GM19239 (cell line): ENCODE results near the gene HOXA10.
A peak's percentile ranks its signal among the peaks of the same experiment; 100 is the strongest.

Experiments used
- DNase-seq: peaks from one replicate; pipeline ENCODE4 v3.0.0; 2011; ENCODE audit warnings: low spot score; ENCODE audit not compliant: insufficient read length
- FAIRE-seq: peaks from 2 replicates; lab custom pipeline; 2011; peaks lifted over from hg19 to GRCh38; lab: Jason Lieb, UNC

HOXA10 gene

DNA sequence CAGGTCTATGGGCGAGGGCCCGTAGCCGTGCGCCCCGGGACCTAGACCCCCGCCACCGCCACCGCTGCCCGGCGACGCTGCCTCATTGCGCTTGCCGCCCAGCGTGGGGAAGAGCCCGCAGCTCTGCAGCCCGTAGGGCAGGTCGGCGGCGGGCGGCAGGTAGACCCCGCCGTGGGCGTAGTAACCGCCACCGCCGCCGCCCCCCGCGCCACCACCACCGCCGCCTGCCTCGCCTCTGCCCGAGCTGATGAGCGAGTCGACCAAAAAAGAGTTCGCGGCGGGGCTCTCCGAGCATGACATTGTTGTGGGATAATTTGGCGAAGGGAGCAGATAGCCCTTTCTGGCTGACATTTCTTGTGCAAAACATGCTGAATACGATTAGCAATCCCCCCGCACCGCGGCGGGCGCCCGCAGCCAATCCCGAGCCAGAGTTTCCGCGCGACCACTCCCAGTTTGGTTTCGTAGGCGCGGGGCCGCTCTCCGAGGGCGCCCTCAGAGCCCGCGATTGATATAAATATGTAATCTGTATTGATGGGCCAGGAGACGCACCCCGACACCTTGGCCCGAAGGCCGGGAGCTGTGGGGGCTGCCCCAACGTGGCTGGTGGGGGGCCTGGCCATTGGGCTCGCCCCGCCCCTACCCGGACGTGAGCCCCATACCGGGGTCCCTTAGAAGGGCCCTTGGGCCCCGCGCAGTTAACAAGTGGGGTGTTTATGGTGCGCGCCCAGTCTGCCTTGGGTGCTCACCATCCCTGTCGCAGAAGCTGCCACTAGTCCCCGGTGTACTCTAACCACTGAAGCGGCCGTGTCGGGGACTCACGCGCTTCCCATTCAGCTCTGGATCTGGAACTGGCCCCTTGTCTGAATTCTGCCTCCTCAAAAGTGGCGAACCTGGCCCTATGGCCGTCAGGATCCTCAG, at the start of gene HOXA10:
TSS of gene HOXA10 (minus strand) at position 365 of the 918 bp plus-strand sequence. CDS start at position 351, 14 bp downstream.
- DNase-seq (no peak), FAIRE-seq (no peak)

DNA sequence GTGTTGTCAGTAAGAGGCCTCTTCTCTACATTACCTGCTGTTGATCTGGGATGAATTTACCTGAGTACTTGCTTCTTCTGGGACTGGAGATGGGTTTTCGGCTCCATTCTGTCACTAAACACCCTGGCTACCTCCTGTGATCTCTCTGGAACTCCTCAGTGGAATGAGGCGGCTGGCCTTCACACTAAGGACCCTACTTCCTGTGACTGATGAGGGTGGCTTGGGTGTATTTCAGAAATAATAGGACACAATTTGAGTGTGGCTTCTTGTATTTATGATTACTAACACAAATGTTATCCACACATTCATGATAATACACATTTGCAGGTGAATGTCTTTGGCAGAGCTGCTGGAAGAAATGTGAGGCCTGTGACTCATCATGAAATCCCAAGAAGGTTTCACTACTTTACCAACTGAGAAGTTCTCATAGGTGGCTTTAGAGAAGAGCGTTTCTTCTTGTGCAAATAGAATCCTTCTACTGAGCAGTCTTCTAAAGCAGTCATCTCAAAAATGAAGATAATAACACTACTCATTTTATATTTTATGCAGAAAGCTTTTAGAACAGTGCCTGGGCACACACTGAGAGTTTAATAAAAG, 47.2 kb upstream of the HOXA10 start:
- no peak for FAIRE-seq
- DNase-seq, result no peak

DNA sequence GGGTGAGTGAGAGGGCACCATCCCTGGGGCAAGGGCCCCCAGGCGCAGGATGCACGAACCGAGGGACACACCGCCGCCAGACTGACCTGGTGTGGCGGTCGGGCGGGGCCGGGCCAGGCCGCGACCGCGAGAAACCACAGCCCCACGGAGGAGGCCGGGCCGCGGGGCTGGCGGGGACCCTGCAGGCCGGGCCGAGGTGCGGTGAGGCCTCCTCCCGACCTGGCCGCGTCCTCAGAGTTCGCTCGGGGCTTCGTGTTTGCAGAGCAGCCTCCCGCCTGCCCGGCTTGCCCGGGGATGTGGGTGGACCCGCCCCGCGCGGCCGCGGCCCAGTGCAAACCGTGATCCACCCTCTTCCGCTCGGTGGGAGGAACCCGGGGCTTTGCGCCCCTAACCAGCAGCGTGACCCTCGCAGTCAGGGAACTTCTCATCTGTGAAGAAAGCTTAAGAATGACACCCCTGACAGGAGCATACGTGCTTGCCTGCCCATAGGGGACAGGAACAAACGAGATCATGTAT, 46.4 kb upstream of the HOXA10 start:
- no peak for DNase-seq
- FAIRE-seq, result no peak

DNA sequence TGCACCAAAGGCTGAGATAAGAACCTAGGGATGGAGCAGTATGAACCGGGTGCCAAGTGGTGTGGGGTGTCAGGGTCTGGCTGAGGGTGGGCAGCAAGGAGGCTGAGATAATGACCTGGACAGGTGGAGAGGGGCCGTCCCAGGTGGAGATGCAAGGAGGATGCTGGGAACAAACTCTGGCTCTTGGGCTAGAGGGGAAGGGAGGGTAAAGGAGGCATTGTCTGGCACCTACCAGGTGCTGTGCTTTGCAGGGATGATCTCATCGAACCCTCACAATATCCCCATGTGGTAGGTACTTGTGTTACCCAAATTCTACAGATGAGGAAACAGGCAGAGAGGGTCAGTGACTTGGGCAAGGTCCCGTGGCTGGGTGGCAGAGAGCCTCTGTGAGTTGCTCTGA, 45.7 kb upstream of the HOXA10 start:
- DNase-seq, result no peak
- FAIRE-seq, result no peak

DNA sequence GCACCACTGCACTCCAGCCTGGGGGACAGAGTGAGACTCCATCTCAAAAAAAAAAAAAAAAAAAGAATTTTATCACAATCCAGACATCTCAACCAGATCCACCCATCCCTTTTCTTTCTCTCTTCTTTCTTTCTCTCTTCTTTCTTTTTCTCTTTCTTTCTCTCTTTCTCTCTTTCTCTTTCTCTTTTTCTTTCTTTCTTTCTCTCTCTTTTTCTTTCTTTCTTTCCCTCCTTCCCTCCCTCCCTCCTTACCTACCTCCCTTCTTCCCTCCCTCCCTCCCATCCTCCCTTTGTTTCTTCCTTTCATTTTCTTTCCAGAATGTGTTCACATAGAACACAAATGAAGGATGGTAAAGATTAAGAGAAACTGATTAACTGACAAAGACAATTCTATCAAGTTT, 43.8 kb upstream of the HOXA10 start:
- FAIRE-seq, result no peak
- DNase-seq, result no peak

DNA sequence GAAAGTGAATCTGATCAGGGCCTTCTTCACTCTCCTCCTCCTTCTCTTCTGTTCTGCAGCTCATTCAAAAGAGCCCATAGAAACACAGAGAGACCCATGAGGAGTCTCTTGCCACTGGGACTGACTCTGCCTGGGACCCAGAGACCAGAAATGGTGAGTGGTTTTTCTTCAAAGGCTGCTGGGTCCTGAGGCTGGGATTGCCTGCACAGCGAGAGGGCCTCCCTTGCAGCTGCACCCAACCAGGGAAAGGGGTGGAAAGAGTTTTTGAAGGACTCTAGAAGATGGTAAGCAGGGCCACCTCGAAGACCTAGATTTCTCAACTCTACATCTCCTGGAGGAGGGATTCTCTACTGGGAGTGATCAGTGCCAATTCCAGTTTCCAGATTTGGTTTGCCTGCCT, 41.2 kb upstream of the HOXA10 start:
- DNase-seq (no peak), FAIRE-seq (no peak)

DNA sequence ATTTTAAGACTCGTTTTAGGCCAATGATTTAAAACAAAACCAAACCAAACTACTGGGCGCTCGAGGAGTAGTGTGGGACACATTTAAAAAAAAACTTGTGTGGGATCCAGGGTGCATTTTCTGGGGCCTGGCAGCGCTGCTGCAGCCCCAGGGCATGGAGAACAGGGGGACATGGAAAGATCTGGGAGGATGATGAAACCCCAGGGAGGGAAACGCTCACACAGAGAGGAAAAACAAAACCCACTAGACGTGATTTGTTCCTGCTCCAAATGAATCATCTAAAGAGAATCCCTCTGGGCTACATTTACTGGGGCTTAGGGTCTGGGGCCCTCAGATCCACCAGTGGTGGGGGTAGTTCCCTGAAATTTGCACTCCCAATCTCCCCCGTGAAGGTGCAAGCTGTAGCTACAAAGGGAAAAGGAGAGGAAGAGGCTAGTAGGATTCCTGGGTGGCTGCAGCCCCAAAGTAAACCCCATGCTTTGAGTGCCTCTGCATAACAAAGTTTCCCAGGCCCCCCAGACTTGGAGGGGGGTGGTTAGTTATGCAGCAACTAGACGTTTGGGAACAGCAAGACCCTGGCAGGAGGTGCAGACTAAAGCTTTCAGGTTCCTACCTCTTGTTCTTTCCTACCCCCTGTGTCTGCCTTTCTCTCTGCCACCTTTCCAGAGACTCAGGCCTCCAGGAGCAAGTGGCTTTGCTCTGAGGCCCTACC, 40.3 kb upstream of the HOXA10 start:
- FAIRE-seq (no peak), DNase-seq (no peak)

DNA sequence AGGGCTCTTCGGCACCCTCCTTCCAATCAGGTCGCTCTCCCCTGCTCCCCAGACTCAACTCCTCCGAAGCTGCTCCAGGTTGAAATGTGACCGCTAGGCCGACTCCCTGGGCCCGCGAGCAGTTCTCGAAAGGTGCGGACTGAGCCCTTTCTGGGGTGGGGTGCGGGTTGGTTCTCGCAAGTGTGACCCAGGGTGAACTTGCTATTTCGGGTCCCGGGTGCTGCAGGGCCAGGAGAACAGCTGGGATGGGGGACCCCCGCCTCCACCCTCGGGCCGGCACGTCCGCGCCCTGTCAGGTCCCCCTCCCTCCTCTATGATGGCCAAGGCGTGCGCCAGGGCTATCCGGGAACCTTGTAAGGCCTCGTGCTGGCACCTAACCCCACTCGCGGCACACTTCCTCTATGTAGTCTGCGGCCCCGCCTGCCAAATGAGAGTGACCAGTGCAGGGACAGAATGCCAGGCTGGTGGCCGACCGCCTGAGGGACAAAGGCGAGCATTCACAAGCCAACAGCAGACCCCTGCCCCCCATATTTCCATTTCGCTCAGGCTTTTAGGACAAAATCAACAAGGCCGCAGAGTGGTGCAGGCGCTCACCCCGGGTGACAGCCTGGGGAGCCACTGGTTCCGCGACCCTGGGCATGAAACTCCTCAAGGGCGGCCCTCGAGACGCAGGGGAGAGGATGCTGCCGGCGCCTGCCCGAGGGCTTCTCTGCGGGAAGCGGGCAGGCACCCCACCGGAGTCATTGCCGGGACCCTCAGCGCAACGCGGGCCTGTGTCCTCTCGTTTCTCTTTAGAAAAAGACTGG, 39.5 kb upstream of the HOXA10 start:
- no peak for FAIRE-seq
- no peak for DNase-seq

DNA sequence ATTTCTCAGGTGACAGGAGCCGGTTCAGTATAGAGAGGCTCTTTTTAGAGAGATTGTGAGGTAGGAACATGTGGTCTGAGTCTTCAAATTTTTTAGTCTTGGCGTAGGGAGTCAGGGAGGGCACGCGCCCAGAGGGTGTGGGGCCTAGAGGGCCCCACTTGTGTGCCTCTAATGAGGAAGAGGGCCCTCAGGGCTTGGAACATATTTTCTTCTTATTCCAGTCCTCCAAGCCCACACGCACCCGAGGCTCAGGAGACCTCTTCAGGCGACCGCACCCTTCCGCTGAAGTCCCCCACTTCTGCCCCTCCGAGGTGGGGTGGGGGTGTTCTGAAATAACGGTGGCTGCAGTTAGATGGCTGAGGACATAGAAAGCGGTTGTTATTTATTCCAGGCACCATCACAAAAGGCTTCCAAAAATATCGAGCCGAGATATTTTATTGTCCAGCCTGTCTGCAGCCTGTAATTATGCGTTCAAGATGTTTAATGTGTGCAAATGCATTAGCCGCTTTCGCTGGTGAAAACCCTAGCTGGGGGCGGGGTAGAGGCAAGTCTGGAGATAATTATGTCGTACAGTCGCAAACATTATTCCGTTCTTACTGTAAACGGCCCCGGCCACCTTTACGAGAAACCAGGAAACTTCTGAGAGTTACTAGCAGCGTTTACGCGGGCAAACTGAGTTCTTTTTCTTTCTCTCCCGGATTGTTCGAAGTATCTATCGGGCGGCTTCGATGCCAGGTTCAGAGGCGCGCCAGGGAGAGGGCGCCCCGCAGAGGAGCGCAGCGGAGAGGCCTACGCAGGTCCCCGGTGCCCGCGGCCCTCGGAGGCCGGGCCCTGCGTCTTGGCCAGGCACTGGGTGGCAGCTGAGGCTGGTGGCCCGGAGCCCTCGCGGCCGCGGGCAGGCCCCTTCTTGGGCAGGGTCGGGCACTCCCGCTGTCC, 38.6 kb upstream of the HOXA10 start:
- FAIRE-seq (no peak), DNase-seq (no peak)

DNA sequence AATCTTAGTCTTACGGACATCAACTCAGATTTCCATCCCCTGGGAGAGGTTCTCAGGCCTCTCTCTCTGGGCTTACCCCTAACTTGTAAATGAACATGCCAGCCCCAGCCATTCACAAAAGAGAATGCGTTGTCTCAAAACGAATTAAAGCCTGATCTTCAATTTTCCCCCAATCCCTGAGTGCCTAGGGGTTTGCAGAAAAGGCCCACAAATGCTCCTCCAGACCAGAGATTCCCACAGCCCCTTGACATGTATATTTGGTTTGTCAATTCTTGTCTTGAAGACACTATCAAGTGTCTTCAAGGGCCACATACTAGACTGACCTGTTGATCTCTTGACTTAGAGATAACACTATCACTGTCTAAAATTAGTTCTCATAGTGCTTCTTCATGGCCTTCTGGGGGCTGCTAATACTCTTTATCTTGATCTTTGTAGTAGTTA, 37.7 kb upstream of the HOXA10 start:
- DNase-seq (no peak), FAIRE-seq (no peak)

DNA sequence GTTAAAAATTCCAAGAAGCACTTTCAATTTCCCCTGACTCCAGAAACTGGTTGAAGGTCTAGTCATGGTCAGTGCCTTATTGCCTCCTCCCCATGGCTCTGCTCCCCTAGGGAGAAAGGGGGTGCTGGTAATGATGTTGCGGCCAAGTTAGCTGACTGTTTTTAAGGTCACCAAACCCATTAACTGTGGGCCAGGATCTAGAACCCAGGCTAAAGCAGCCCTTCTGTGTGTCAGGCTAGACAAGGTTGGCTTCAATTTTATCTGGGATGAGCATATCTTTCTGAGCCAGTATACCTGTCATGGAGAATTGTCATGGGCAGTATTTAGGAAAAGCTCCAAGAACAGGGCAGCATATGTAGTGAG, 36.9 kb upstream of the HOXA10 start:
- FAIRE-seq (no peak), DNase-seq (no peak)

DNA sequence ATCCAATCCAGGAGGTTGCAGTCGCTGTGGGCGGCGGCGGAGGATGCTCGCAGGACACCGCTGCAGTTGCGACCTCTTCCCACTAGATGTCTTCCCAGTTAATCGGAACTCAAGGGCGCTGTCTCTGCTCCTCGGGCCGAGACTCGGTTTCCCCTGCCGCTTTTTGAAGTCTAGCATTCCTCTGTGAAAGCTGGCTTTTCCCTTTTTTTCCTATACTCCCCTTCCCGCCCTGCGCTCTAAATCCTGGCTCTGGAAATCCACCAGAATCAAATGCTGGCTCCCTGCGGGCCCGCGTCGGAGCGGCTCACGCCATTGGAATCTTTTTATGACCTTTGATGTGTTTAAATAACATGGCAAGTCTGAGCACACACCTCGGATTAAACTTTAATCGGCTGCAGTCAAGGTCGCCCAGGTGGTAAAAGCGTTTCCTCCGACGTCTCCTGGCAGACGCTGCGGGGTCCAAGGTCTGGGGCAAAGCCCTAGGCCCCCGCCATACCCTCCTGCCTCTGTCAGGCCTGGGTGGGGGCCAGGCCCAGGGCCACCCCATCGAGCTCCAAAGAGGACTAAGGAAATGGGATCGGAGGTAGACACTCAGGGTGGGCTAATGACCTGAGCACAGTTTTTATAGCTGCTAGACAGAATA, 36.4 kb upstream of the HOXA10 start:
- DNase-seq (peak; percentile 73), FAIRE-seq (peak; percentile 56)

DNA sequence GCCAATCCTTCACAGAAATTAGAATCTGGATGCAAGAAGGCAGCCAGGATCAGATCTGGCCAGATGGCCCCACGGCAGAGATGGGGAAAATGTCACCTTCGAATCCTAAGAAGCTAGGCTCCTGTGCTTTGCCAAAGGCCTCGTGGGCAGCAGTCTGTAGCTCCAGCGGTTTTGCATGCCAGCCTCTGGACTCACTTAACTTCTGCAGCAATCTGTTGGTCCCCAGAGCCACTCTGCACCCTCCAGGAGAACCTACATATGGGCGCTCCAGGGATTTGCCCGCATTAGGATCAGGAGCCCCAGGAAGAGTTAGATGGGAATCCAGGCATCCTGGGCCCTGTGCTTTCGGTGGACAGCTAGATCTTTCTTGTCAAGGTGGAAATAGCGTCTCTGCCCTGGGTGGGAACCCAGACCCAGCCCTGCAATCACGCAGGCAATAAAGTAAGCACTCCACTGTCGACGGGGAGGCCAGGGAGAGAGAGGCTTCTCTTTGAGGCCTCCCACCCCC, 35.9 kb upstream of the HOXA10 start:
- FAIRE-seq, result no peak
- DNase-seq, result no peak

DNA sequence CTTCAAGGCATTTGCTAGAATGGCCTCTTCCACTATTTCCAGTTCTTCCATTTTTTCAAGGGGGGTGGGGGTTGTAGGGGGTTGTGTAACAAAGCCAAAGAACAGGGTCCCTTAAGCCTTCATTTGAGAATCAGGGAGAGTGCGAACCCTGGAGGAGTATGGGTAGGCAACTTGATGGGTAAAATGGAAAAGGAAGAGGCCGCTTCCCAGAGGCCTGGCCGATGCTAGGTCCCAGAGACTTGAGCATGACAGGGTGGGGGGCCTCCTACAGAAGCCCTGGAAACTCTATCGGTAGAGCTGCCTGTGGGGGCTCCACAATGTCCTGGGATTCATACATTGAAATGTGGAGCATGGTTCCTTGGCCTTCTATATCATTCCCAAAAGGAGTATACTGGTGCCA, 34.9 kb upstream of the HOXA10 start:
- DNase-seq (no peak), FAIRE-seq (no peak)

DNA sequence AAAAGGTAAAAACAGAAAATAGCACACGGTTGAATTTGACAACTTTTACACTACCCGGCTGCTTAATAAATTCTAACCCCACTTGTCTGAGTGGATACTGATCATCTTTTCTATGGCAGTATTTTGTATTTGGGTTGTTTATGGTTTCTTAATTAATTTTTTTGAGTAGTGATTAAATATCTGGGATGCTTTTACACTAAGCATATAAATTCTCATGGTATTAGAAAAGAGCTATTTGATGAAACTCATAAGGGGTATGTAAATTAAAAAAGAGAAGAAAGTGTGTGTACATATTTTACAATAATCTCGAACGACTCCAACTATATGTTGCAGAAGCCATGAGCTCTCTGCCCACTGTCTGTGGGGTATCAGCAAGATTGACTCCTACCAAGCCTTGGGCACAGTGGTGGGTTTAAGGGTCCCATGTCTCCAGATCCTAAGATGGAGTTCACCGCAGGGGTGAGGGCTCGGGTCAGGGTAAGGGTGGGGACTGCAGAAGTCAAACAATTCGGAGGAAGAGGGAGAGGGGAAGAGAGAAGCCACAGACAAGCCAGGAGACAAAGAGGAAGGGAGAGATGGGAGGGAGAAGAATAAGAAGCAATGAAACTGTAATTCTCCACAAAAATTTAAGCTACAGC, 33.3 kb upstream of the HOXA10 start:
- FAIRE-seq (no peak), DNase-seq (no peak)

DNA sequence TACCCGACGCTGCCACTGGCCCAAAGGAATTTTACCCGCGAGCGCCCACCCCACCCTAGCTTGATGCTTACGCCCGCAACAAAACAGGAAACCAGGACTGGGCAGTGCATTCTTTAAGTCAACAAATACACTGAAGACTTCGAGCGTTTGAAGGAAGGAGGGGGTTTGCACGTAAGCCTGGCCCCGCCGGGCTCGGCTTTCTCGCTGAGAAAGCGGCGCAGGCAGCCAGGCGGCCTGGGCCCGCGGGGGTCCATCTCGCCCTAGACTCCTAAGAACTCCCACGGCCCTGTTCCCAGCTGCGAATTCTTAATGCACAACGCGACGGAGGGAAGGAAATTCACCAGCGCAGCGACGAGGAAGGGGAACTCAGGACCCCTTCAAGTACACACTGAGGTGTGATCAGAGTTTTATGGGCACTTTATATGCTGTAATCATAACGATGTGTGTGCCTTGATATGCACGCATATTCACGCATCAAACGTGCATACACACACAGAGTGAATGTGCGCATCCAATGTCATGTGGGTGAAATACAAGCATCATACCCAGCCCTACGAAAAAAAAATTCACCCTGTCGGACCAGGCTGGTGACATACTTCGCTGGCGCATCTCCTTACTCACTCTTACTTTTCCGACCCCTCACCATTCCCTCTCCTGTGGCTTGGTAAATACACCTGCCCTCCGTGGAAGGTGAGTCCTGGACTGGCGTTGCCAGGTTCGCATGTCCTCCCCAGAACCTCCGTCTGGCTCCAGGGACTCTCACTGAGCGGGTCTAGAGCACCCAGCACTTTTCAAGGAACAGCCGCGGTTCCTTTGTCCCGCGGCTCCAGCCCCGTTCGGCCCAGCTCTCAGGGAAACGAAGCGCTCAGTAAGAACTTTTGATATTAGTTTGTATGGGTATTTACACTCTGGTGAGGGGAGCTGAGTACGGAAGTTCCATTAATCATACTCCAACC, 31.5 kb upstream of the HOXA10 start:
- DNase-seq (no peak), FAIRE-seq (no peak)

DNA sequence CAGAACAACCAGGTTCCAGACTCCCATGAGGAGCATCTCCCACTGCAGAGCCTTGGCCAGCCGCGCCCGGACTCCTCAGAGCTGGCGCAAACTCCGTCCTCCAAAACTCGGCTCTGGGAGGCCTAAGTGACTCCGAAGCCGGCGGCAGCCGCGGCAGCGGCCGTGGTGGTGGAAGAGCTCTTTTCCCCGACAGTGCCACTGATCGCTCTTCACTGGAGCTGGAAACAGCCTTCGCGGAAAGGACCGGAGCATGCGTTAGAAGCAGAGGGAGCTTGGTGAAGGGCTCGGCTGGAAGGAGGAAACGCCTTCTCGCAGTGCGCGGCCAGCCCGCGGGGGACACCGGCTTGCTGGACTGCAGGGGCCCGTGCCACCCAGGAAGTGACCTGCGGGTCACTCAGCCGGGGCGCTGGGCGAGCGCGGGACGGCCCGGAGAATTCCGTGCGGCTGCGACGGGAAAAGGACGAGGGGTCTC, 30.8 kb upstream of the HOXA10 start:
- FAIRE-seq (no peak), DNase-seq (no peak)
